Hepatocyte (in vitro differentiated cells): ENCODE results near the gene LDHB.

Source experiments
- EZH2 ChIP-seq: fragments of 200-600 bp; sonication (generic); IDR thresholded peaks from 2 replicates; pipeline ENCODE4 v1.6.1; 2016; ENCODE audit warnings: antibody characterized with exemption, mild to moderate bottlenecking, borderline replicate concordance
- EZH2phosphoT487 ChIP-seq: fragments of 200-600 bp; sonication (generic); IDR thresholded peaks from one replicate; pipeline ENCODE4 v1.6.1; 2018; ENCODE audit warnings: antibody characterized with exemption, mild to moderate bottlenecking, low read depth, moderate library complexity; ENCODE audit not compliant: unreplicated experiment, severe bottlenecking
- TF ChIP-seq, protein P1 (sequence below): fragments of 200-600 bp; sonication (generic); IDR thresholded peaks from 2 replicates; pipeline ENCODE4 v1.5.1; 2016; ENCODE audit warnings: antibody characterized with exemption, mild to moderate bottlenecking; ENCODE audit not compliant: poor library complexity

DNA sequence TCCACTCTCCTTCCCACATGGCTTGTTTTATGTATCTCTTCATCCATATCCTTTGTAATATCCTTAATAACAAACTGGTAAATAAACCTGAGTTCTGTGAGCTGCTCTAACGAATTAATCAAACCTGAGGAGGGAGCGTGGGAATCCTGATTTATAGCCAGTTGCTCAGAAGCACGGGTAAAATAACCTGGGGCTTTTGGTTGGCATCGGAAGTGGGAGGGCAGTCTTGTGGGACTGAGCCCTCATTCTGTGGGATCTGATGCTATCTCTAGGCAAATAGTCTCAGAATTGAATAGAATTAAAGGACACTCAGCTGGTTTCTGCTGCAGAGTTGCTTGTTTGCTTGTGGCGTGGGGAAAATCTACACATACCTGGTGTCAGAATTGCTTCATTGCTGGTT, 17.5 kb upstream of the LDHB start:
- TF ChIP-seq, protein P1, sequence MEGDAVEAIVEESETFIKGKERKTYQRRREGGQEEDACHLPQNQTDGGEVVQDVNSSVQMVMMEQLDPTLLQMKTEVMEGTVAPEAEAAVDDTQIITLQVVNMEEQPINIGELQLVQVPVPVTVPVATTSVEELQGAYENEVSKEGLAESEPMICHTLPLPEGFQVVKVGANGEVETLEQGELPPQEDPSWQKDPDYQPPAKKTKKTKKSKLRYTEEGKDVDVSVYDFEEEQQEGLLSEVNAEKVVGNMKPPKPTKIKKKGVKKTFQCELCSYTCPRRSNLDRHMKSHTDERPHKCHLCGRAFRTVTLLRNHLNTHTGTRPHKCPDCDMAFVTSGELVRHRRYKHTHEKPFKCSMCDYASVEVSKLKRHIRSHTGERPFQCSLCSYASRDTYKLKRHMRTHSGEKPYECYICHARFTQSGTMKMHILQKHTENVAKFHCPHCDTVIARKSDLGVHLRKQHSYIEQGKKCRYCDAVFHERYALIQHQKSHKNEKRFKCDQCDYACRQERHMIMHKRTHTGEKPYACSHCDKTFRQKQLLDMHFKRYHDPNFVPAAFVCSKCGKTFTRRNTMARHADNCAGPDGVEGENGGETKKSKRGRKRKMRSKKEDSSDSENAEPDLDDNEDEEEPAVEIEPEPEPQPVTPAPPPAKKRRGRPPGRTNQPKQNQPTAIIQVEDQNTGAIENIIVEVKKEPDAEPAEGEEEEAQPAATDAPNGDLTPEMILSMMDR: no peak
- TF ChIP-seq EZH2 (no peak), EZH2phosphoT487 (no peak)
